T-helper 22 cell (primary cell): Measurements from ENCODE around the gene SSBP4.
A peak's percentile ranks its signal among the peaks of the same experiment; 100 is the strongest.

Experiments used
- DNase-seq: peaks from one replicate; pipeline ENCODE4 v3.0.0-alpha.2; 2020; ENCODE audit warnings: low read depth

The SSBP4 gene

DNA sequence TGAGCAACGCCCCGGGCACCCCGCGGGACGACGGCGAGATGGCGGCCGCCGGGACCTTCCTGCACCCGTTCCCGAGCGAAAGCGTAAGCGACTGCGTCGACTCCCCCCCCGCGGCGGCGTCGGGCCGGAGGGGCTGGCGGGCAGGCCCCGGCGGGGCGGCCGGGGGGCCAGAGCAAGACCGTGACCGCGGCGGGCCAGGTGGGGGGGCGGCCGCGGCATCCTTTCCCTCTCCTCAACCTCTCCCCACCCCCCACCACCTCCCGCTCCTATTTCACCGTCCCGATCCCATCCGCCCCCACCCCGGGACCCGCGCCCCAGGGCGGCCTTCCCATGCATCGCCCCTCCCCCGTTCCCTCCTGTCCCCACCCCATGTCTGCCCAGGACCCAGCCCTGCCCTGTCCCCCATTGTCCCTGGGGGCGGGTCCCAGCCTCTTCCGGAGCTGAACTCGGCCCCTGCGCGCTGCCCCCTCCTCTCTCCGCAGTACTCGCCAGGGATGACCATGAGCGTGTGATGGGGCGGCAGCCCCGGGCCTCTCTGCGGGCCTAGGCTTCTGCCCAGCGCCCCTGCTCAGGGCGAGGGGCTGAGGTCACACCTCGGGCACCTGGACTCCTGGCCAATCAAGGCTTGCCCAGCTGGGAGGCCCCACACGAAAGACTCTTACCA is 14.7 kb downstream of the SSBP4 start:
- DNase-seq: no peak

- no peak for DNase-seq
These were observed 15.4 kb downstream of the SSBP4 start for GRCh38 chr19:18434411-18435175.

DNA sequence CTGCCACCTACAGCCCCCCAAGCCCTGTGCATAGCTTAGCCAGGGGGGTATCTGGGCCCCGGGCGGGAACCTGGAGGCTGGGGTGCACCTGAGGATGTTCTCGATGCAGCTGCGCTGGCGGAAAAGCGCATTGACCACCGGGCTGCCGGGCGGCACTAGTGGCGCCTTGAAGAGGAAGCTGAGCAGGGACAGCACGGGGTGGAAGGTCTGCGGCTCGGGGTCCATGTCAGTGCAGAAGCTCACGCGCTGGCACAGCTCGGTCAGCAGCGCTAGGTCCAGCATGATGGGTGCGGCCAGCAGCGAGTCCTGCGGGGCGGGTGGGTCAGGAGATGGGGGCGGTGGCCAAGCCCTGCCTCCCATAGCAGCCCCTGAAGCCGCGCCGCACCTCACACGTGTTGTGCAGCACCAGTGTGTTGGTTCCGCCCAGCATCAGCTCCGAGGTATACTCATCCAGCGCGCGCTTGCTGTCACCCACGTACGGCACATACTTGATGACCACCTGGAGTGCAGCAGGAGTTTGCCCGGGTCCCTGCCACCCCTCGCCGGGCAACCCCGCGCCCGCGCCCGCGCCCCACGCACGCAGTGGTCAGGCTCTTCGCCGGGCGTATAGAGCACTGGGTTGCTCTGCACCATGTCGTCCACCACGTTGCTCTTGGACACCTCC is 16.1 kb downstream of the SSBP4 start:
- DNase-seq: no peak

GRCh38 chr19:18435842-18436670 is 16.9 kb downstream of the SSBP4 start:
- DNase-seq: no peak

- DNase-seq: peak; percentile 71
These were observed 17.7 kb downstream of the SSBP4 start for GRCh38 chr19:18436671-18437490.

DNA sequence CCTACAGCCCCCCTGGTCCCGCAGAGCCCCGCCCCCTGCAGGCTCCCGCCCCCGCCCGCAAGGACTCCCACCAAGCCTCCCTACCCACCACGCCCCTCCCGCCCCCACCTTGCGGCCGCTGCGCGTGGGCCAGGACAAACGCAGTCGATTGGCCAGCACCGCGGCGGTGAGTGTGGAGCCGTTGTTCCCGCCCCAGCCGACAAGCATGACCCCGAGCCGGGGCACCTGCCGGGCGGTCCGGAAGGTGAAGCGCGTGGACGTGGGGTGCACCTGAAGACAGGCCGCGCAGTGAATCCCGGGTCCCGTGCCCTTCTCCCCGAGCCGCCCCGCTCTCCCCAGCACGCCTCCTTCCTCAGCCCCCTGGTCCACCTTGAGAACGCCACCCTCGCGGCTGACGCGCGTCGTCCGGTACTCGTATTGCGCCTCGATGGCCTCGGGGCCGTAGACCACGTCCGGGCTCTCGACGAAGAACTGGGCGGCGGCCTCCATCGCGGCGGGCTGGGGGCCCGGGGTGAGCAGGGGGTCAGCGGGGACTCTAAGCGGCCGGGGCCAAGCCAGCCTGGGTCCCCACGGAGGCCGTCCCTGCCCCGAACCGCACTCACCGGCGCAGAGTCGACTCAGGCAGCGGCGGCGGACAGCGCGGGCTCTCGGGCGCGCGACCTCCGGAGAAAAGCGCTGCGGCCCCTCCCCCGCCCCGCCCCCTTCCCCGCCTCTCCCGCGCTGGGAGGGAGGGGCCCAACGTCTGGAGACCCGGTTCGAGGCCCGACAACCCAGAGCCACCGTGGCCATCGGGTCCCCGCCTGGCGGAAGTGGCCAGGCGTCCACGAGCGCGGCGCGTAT is 18.5 kb downstream of the SSBP4 start, which contains the start of gene ISYNA1:
ISYNA1 (minus strand) TSS at position 643 of the 840 bp plus-strand sequence; CDS start at position 489, 154 bp downstream.
- peak; percentile 61 for DNase-seq

DNA sequence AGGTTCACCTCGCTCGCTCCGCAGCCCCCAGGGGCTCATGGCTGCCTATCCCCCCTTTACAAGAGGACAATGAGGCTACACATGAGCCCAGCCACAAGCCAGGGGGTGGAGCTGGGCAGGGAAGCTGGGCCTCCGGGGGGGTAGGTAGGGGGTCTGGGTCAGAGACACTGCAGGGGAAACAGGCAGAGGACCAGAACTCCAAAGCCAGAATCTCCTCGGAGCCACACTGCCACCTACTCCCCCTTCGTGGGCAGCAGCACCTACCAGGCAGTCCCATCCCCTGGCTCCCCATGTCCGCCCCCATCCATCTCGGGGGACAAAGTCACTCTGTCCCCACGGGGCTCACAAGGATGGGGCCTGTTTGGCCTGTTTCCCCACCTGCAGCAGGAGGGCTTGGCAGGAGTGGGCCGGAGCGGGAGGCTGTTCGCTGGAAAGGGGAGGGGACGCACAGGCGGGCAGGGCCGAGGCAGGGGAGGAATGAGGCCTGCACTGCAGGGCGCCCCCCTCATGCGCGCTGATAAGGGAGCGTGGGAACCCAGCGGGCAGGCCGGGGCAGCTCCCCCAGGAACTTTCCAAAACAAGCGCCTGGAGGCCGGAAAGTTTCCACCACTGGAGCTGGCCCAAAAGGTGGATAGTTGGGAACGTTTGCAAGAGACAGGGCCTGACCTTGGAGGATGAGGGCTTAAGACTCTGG is 19.3 kb downstream of the SSBP4 start:
- DNase-seq: no peak

DNA sequence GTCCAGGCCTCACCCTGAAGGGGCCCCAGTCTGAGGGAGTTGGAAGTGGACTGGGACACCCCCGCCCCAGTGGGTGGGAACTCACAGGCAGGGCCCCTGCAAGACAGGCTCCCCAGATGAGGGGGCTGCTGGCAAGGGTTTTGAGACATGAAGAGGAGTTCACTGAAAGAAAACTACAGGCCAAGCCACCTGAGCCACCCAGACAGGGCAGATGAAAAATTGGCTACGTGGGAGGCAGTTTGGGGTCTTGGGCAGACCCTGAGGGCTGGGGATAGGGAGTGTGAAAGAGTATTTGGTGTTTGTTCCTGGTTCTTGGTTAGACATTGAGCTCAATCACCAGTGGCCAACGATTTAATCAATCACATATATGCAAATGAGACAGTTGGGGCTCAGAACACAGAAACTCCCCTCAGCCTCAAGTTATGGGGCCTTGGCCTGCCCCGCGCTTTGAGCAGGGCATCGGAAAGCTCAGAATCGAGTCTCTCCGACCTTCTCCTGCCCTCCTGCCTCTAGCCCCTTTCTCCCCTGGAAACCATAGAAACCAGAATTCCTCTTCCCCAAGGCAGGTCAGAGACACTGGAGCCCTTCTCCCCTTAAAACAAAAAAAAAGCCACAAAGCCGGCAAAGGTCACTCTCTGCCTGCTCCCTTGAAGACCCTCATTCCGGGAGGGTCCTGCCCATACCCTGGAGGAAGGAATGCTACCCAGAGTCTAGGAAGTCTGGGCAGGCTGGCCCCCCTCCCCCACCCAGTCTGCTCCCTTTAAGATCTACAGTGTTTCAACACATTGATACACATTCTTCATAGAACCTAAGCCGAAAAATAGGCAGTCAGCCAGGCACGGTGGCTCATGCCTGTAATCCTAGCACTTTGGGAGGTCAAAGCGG is 20.1 kb downstream of the SSBP4 start:
- DNase-seq: no peak

- no peak for DNase-seq
These were observed 20.7 kb downstream of the SSBP4 start for GRCh38 chr19:18439910-18440237.

GRCh38 chr19:18440415-18440877 is 21.2 kb downstream of the SSBP4 start:
- DNase-seq: no peak

- DNase-seq: no peak
These were observed 22.0 kb downstream of the SSBP4 start for GRCh38 chr19:18440936-18441803.

GRCh38 chr19:18441804-18442788 is 22.9 kb downstream of the SSBP4 start:
- no peak for DNase-seq

- DNase-seq: no peak
These were observed 23.7 kb downstream of the SSBP4 start for GRCh38 chr19:18442941-18443340.

- no peak for DNase-seq
These were observed 24.2 kb downstream of the SSBP4 start for GRCh38 chr19:18443406-18443805.

DNA sequence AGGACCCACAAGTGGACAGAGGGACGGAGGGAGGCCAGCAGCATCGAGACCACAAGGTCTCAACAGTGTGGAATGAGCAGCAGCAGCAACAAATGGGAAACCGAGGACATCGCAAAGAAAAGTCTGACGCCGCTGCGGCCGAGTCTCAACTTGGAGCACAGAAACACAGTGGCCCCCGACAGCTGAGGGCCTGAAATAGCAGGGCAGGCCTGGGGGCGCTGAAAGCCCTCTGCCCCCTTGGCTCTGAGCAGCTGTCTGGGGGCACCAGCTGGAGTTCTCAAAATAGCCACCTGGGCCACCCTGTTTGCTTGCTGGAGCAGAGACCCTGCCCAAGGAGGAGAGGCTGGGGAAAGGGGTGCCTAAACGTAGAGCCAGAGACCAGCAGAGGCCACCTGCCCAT is 24.6 kb downstream of the SSBP4 start:
- DNase-seq: no peak

- no peak for DNase-seq
These were observed 25.3 kb downstream of the SSBP4 start for GRCh38 chr19:18444513-18444912.
